OCI-LY1 (cell line): Measurements from ENCODE around the gene PCSK6.

ENCODE experiments used
- H2AFZ ChIP-seq: fragments of 200-600 bp; sonication (generic), shearing (Covaris generic); 2 replicates; pipeline ENCODE4 v1.6.0; 2014; ENCODE audit warnings: antibody characterized with exemption, mild to moderate bottlenecking, low read length
- H3F3A ChIP-seq: fragments of 200-600 bp; sonication (generic), shearing (Covaris generic); 2 replicates; pipeline ENCODE4 v1.6.0; 2014; ENCODE audit warnings: mild to moderate bottlenecking, antibody characterized with exemption, low read length, moderate library complexity; ENCODE audit not compliant: insufficient read depth
- H3K27ac ChIP-seq: fragments of 200-600 bp; sonication (generic); 2 replicates; pipeline ENCODE4 v1.5.1; 2014; ENCODE audit warnings: low read length, mixed run types, mild to moderate bottlenecking, low read depth; ENCODE audit not compliant: poor library complexity, severe bottlenecking
- H3K27me3 ChIP-seq: fragments of 200-600 bp; sonication (generic); 2 replicates; pipeline ENCODE4 v1.6.0; 2014; ENCODE audit warnings: antibody characterized with exemption, mild to moderate bottlenecking, low read length, moderate library complexity; ENCODE audit not compliant: insufficient read depth
- H3K36me3 ChIP-seq: fragments of 200-600 bp; sonication (generic); 2 replicates; pipeline ENCODE4 v1.6.1; 2014; ENCODE audit warnings: mild to moderate bottlenecking, antibody characterized with exemption, low read length, moderate library complexity, mixed read lengths; ENCODE audit not compliant: insufficient read depth
- H3K4me1 ChIP-seq: fragments of 200-600 bp; sonication (generic); 2 replicates; pipeline ENCODE4 v1.5.1; 2014; ENCODE audit warnings: mild to moderate bottlenecking, low read length, moderate library complexity; ENCODE audit not compliant: insufficient read depth, severe bottlenecking
- H3K4me2 ChIP-seq: fragments of 200-600 bp; sonication (generic), shearing (Covaris generic); 2 replicates; pipeline ENCODE4 v1.6.1; 2014; ENCODE audit warnings: low read length
- H3K4me3 ChIP-seq: fragments of 200-600 bp; sonication (generic); 2 replicates; pipeline ENCODE4 v1.5.1; 2014; ENCODE audit warnings: low read length, low read depth, mild to moderate bottlenecking, mixed read lengths; ENCODE audit not compliant: poor library complexity, severe bottlenecking
- H3K79me2 ChIP-seq: fragments of 200-600 bp; shearing (Covaris generic); 2 replicates; pipeline ENCODE4 v1.6.1; 2016; ENCODE audit warnings: mixed run types, low read length, mixed read lengths; ENCODE audit not compliant: insufficient read depth
- H3K9ac ChIP-seq: fragments of 200-600 bp; sonication (generic), shearing (Covaris generic); 2 replicates; pipeline ENCODE4 v1.6.1; 2014; ENCODE audit warnings: mild to moderate bottlenecking, low read length, mixed read lengths
- H3K9me2 ChIP-seq: fragments of 200-600 bp; sonication (generic), shearing (Covaris generic); 2 replicates; pipeline ENCODE4 v1.6.1; 2014; ENCODE audit warnings: low read depth, mild to moderate bottlenecking, low read length, mixed read lengths
- H3K9me3 ChIP-seq: fragments of 200-600 bp; shearing (Covaris generic); 2 replicates; pipeline ENCODE4 v1.6.1; 2014; ENCODE audit warnings: low read length, mixed read lengths
- H4K20me1 ChIP-seq: fragments of 200-600 bp; sonication (generic), shearing (Covaris generic); 2 replicates; pipeline ENCODE4 v1.6.0; 2016; ENCODE audit warnings: mild to moderate bottlenecking, low read length; ENCODE audit not compliant: insufficient read depth
- EZH2 ChIP-seq: fragments of 200-600 bp; sonication (generic), shearing (Covaris generic); IDR thresholded peaks from 2 replicates; pipeline ENCODE4 v1.8.0; 2017; ENCODE audit warnings: borderline replicate concordance, mixed run types, mild to moderate bottlenecking, antibody characterized with exemption, low read length, moderate library complexity, mixed read lengths
- TF ChIP-seq, protein P1 (sequence below): fragments of 200-600 bp; sonication (generic), shearing (Covaris generic); IDR thresholded peaks from 2 replicates; pipeline ENCODE4 v1.5.1; 2017; ENCODE audit warnings: mild to moderate bottlenecking, antibody characterized with exemption, low read length, moderate library complexity, mixed read lengths

The PCSK6 gene

DNA sequence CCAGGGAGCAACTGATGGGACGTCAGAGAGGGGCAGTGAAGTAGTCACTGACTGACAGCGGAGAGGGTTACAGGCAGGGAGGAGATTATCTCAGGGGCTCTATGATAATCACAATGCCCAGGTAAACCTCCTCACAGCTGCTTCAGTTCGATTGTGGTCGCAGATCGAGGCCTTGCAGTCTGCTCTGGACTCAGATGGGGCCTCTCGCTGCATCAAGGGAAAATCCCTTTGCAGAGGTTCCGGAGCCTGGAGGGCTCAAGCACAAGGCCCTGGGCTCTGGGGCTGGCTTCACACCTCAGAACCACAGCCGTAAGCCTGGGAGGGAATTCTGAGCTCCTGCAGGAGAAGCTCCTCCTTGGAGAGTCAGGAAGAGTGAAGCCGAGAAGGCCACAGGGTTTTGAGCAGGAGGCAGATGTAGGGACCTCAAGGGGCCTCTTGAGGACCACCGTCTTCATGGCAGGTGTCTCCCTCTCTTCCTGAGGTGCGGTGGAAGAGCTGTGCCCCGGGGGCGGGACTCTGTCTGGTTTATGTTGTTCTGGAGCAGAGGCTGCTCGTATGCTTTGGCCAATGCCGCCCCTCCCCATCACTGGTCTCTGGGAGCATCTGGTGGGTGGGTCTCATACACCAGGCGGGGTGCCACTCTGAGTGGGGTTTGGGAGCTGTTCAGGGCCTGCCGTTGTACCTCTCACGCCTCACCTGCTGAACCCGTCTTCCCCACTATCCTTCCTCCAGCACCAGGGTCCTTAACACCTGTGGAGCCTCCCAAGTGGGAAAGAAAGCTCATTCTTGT lies 175.0 kb downstream of the PCSK6 start:
- Histone ChIP-seq H2AFZ (no peak overlapping the region), H3F3A (no peaks in the 10 kb centered on the region), H3K9ac (no peak overlapping the region), H3K4me2 (no peak overlapping the region), H3K4me1 (no peaks in the 10 kb centered on the region), H3K27ac (no peak overlapping the region), H3K27me3 (peaks cover 12% of the 10 kb centered on the region), H4K20me1 (no peaks in the 10 kb centered on the region), H3K9me2 (no peaks in the 10 kb centered on the region), H3K4me3 (no peak overlapping the region), H3K9me3 (no peaks in the 10 kb centered on the region), H3K36me3 (no peaks in the 10 kb centered on the region), H3K79me2 (no peaks in the 10 kb centered on the region)
- TF ChIP-seq, protein P1, sequence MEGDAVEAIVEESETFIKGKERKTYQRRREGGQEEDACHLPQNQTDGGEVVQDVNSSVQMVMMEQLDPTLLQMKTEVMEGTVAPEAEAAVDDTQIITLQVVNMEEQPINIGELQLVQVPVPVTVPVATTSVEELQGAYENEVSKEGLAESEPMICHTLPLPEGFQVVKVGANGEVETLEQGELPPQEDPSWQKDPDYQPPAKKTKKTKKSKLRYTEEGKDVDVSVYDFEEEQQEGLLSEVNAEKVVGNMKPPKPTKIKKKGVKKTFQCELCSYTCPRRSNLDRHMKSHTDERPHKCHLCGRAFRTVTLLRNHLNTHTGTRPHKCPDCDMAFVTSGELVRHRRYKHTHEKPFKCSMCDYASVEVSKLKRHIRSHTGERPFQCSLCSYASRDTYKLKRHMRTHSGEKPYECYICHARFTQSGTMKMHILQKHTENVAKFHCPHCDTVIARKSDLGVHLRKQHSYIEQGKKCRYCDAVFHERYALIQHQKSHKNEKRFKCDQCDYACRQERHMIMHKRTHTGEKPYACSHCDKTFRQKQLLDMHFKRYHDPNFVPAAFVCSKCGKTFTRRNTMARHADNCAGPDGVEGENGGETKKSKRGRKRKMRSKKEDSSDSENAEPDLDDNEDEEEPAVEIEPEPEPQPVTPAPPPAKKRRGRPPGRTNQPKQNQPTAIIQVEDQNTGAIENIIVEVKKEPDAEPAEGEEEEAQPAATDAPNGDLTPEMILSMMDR: no peak
- TF ChIP-seq EZH2: no peak

DNA sequence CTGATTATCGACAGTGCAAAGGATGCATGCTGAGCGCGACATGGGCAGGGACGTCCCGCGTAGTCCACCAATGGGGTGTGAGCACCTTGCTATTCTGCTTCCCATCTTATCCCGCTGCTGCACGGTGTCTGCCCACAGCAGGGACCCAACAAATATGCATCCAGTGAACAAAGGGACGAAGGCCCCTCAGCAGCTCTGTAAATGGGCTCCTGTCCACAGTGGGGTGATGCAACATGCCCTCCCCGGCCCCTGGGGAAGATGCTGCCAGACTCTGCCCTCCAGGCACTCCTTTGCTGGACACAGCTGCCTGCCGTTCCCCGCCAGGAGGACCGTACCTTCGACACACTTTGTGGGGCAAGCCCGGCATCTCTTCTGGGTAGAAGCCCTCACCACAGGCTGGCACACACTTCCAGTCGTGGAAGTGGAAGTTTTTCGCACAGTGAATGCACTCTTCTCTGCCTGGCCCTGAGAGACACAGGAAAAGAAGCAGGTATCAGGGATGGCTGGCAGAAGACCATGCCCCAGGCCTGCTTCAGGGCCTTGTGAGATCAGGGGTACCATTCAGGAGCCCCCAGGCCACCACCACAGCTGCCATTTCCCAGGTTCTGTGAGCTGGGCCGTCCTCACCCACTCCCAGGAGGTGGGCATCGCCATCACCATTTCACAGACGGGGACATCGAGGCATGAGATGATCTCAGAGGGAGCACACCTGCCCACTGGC lies 176.3 kb downstream of the PCSK6 start:
- TF ChIP-seq, protein P1: no peak
- no peak for TF ChIP-seq EZH2
- Histone ChIP-seq H2AFZ (no peak overlapping the region), H3K27me3 (peaks cover 12% of the 10 kb centered on the region), H3K79me2 (no peaks in the 10 kb centered on the region), H3K4me2 (no peak overlapping the region), H3K4me1 (no peaks in the 10 kb centered on the region), H3K9me3 (no peaks in the 10 kb centered on the region), H3K27ac (no peak overlapping the region), H3F3A (no peaks in the 10 kb centered on the region), H3K9ac (no peak overlapping the region), H3K9me2 (no peaks in the 10 kb centered on the region), H4K20me1 (no peaks in the 10 kb centered on the region), H3K36me3 (no peaks in the 10 kb centered on the region), H3K4me3 (no peak overlapping the region)

DNA sequence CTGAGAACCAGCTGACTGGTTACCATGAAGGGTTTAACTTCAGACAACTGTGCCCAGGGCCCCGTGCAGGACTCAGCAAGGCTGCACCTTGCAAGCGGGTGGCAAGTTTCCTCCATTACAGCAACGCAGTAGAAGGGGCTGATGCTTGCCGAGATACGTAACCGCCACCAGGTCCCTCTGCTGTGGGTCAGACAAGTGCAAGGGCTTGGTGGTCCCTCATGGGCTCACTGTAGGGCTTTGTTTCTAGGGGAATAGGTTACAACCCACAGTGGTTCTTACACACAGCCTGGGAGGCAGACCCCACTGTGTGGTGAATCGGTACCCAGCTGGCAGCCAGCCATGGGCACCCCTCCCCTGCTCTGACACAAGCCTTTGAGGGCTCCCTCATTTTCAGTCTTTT lies 179.0 kb downstream of the PCSK6 start:
- no peak overlapping the region for H3K27ac ChIP-seq

More for the DNA sequence above, 179.0 kb downstream of the PCSK6 start:
- Histone ChIP-seq H3K4me2 (no peak overlapping the region), H3K9me3 (no peaks in the 10 kb centered on the region), H3K79me2 (no peaks in the 10 kb centered on the region), H3K4me3 (no peak overlapping the region), H3K9ac (no peak overlapping the region), H3K27me3 (peaks cover 9% of the 10 kb centered on the region; the same call in 1 of the 2 replicates), H3K4me1 (no peaks in the 10 kb centered on the region), H3K36me3 (no peaks in the 10 kb centered on the region), H3K9me2 (no peaks in the 10 kb centered on the region), H4K20me1 (no peaks in the 10 kb centered on the region), H2AFZ (no peak overlapping the region), H3F3A (no peaks in the 10 kb centered on the region)
- TF ChIP-seq EZH2: no peak
